ENCODE results near the gene MVP.

- TF ChIP-seq GATA2 (IDR thresholded peaks at IDR 0.05; ENCODE audit: low read depth, low read length), result no peak
- no peak for TF ChIP-seq GATA3 (IDR thresholded peaks at IDR 0.05; ENCODE audit: low read depth, low read length)
Observed at GRCh38 chr16:29789775-29790182, 30.5 kb upstream of the MVP start.

All from SH-SY5Y (cell line).